WTC11 (cell line): ENCODE data around the gene P2RX3. TPM values are rescaled to one million over a fixed set of nuclear protein-coding genes. Genes with fewer than 3 reads are reported as not detected.

Experiments
- ATAC-seq: fragments of 200-7000 bp; cut with Tn5 transposase; 2 replicates; pipeline ENCODE4 v1.10.0; 2021; ENCODE audit warnings: mild to moderate bottlenecking, moderate library complexity
- CTCF ChIA-PET: fragments of 300-600 bp; sonication (Branson Sonifier 250); formaldehyde crosslinking; loops from one replicate; lab custom pipeline; 2021; ENCODE audit warnings: antibody characterized with exemption; lab: Charles Lee
- POLR2A ChIA-PET: fragments of 350-600 bp; sonication (Branson Sonifier 250); formaldehyde crosslinking; loops from one replicate; lab custom pipeline; 2021; ENCODE audit warnings: antibody characterized with exemption; lab: Charles Lee
- DNase-seq: peaks from one replicate; pipeline ENCODE4 v3.0.0; 2021; ENCODE audit warnings: low spot score
- H3K27ac Mint-ChIP-seq: 2 replicates; pipeline ENCODE4 v1.8.0; 2021; ENCODE audit warnings: mixed read lengths
- H3K27me3 Mint-ChIP-seq: 2 replicates; pipeline ENCODE4 v1.8.0; 2021; ENCODE audit warnings: low read depth, mild to moderate bottlenecking, moderate library complexity, mixed read lengths
- H3K36me3 Mint-ChIP-seq: 2 replicates; pipeline ENCODE4 v1.8.0; 2021; ENCODE audit warnings: mixed read lengths
- H3K4me1 Mint-ChIP-seq: 2 replicates; pipeline ENCODE4 v1.8.0; 2022; ENCODE audit warnings: mixed read lengths
- H3K4me3 Mint-ChIP-seq: 2 replicates; pipeline ENCODE4 v1.8.0; 2021; ENCODE audit warnings: mild to moderate bottlenecking, moderate library complexity, mixed read lengths
- H3K9me3 Mint-ChIP-seq: 2 replicates; pipeline ENCODE4 v1.8.0; 2021; ENCODE audit warnings: mixed read lengths
- ATF3 ChIP-seq: sonication (generic); formaldehyde crosslinking; conservative IDR thresholded peaks from 2 replicates; pipeline ENCODE4 v1.8.1; 2022; ENCODE audit warnings: mild to moderate bottlenecking, missing genetic modification reagents
- CDX4 ChIP-seq: fragments of 250-450 bp; sonication (Bioruptor Pico); IDR thresholded peaks from 2 replicates; pipeline ENCODE4 v1.9.0; 2021; ENCODE audit warnings: moderate library complexity, mild to moderate bottlenecking, inconsistent platforms, borderline replicate concordance
- CREB1 ChIP-seq: sonication (generic); formaldehyde crosslinking; IDR thresholded peaks from 2 replicates; pipeline ENCODE4 v1.8.0; 2023; ENCODE audit warnings: mild to moderate bottlenecking, missing genetic modification reagents
- CREM ChIP-seq: sonication (generic); formaldehyde crosslinking; IDR thresholded peaks from 2 replicates; pipeline ENCODE4 v1.8.1; 2022; ENCODE audit warnings: mild to moderate bottlenecking, missing genetic modification reagents, moderate library complexity
- E2F4 ChIP-seq: sonication (generic); formaldehyde crosslinking; IDR thresholded peaks from 2 replicates; pipeline ENCODE4 v1.8.1; 2022; ENCODE audit warnings: low read depth, mild to moderate bottlenecking, moderate library complexity, missing genetic modification reagents, borderline replicate concordance
- ELF4 ChIP-seq: sonication (generic); formaldehyde crosslinking; IDR thresholded peaks from 2 replicates; pipeline ENCODE4 v1.8.1; 2022; ENCODE audit warnings: low read depth, mild to moderate bottlenecking, moderate library complexity, missing genetic modification reagents
- EMX1 ChIP-seq: fragments of 250-450 bp; sonication (Bioruptor Pico); IDR thresholded peaks from 2 replicates; pipeline ENCODE4 v1.8.0; 2021; ENCODE audit warnings: mild to moderate bottlenecking
- ESRRA ChIP-seq: sonication (generic); formaldehyde crosslinking; IDR thresholded peaks from 2 replicates; pipeline ENCODE4 v1.8.1; 2022; ENCODE audit warnings: mild to moderate bottlenecking, missing genetic modification reagents, borderline replicate concordance
- GABPB1 ChIP-seq: sonication (generic); formaldehyde crosslinking; IDR thresholded peaks from 2 replicates; pipeline ENCODE4 v1.8.1; 2023; ENCODE audit warnings: mild to moderate bottlenecking, missing genetic modification reagents
- GTF2I ChIP-seq: fragments of 250-450 bp; sonication (Bioruptor Pico); conservative IDR thresholded peaks from 2 replicates; pipeline ENCODE4 v1.4.0; 2021; ENCODE audit warnings: mild to moderate bottlenecking
- HMGA2 ChIP-seq: fragments of 250-450 bp; sonication (Bioruptor Pico); IDR thresholded peaks from 2 replicates; pipeline ENCODE4 v1.4.0; 2021; ENCODE audit warnings: mild to moderate bottlenecking, moderate library complexity
- JUN ChIP-seq: sonication (generic); formaldehyde crosslinking; IDR thresholded peaks from 2 replicates; pipeline ENCODE4 v1.8.0; 2023; ENCODE audit warnings: mild to moderate bottlenecking, missing genetic modification reagents
- KAT7 ChIP-seq: sonication (generic); formaldehyde crosslinking; IDR thresholded peaks from 2 replicates; pipeline ENCODE4 v1.8.1; 2023; ENCODE audit warnings: missing genetic modification reagents, mild to moderate bottlenecking, borderline replicate concordance
- NFATC4 ChIP-seq: fragments of 250-450 bp; sonication (Bioruptor Pico); IDR thresholded peaks from 2 replicates; pipeline ENCODE4 v1.9.0; 2021; ENCODE audit warnings: mild to moderate bottlenecking
- NR1H2 ChIP-seq: sonication (generic); formaldehyde crosslinking; IDR thresholded peaks from 2 replicates; pipeline ENCODE4 v1.9.0; 2021; ENCODE audit warnings: mild to moderate bottlenecking, moderate library complexity, missing genetic modification reagents
- SMAD3 ChIP-seq: sonication (generic); formaldehyde crosslinking; IDR thresholded peaks from 2 replicates; pipeline ENCODE4 v1.8.0; 2022; ENCODE audit warnings: missing genetic modification reagents, mild to moderate bottlenecking, borderline replicate concordance
- SMAD4 ChIP-seq: sonication (generic); formaldehyde crosslinking; IDR thresholded peaks from 2 replicates; pipeline ENCODE4 v1.8.0; 2022; ENCODE audit warnings: mild to moderate bottlenecking, missing genetic modification reagents
- TEAD1 ChIP-seq: sonication (generic); formaldehyde crosslinking; IDR thresholded peaks from 2 replicates; pipeline ENCODE4 v1.8.0; 2022; ENCODE audit warnings: mild to moderate bottlenecking, missing genetic modification reagents
- ZNF423 ChIP-seq: fragments of 250-450 bp; sonication (Bioruptor Pico); IDR thresholded peaks from 2 replicates; pipeline ENCODE4 v2.1.2; 2022; ENCODE audit warnings: mild to moderate bottlenecking, moderate library complexity
- total RNA-seq: library from RNA; stranded (reverse); gene quantifications from 3 replicates; pipeline ENCODE4 v1.2.3, GENCODE V29; 2021
- TF ChIP-seq, protein P1 (sequence below): fragments of 250-450 bp; sonication (Bioruptor Pico); IDR thresholded peaks from 2 replicates; pipeline ENCODE4 v1.9.0; 2021; ENCODE audit warnings: mild to moderate bottlenecking
- TF ChIP-seq, protein P2 (sequence below): sonication (generic); formaldehyde crosslinking; IDR thresholded peaks from 2 replicates; pipeline ENCODE4 v1.8.1; 2022; ENCODE audit warnings: mild to moderate bottlenecking, moderate library complexity, missing genetic modification reagents
- TF ChIP-seq, protein P3 (sequence below): fragments of 250-450 bp; sonication (Bioruptor Pico); conservative IDR thresholded peaks from 2 replicates; pipeline ENCODE4 v1.9.0; 2021; ENCODE audit warnings: mild to moderate bottlenecking

Gene P2RX3
- total RNA-seq, 1 experiment from 2014 or later = 0.26 TPM

DNA sequence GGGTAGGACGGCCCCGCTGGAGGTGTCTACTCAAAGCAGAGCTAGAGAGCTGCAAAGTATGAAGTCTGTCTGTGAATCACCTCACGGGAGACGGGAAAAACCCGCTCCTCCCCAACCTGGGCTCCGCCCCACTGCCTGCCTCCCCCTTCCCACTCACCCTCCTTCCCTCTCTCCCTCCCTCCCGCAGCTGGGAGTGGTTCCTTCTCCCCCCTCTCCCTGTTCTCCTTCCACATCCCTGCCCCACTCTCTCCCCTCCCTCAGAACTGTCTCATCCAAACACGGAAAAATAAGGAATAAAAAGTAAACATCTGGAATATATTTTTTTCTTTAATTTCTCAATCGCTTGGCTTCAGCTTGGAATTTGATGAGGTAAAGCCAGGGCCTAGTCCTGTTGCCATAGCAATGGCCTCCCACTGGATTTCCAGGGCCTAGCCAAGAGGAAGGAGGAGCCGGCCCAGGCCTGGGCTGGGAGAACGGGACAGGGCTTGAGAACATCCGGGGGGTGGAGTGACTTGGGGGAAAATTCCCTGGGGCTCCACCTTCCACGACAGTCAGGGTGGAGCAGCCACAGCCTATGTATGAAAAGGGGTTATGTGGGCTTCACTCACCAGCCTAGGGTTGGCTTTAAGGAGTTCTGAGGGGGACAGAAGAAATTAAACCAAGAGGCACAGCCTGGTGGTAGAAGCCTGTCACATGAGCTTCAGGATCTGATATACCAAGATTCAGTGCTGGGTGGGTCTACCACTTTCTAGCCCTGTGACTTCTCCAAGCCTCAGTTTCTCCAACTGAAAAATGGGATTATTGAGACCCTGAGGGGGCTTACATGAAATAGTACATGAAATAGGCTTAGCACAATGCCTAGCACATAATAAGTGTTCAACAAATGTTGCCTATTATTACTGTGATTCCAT, 15.6 kb upstream of the P2RX3 start (continued):
- TF ChIP-seq ELF4 (CRISPR knock-in tag) (no peak), NFATC4 (CRISPR knock-in tag) (no peak), NR1H2 (CRISPR knock-in tag) (no peak), CREM (CRISPR knock-in tag) (no peak), ZNF423 (CRISPR knock-in tag) (no peak), CDX4 (CRISPR knock-in tag) (no peak), TEAD1 (CRISPR knock-in tag) (no peak)
- TF ChIP-seq, protein P1, sequence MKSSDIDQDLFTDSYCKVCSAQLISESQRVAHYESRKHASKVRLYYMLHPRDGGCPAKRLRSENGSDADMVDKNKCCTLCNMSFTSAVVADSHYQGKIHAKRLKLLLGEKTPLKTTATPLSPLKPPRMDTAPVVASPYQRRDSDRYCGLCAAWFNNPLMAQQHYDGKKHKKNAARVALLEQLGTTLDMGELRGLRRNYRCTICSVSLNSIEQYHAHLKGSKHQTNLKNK (CRISPR knock-in tag) = no peak

- DNase-seq = no peak
- Mint-ChIP-seq H3K4me3 (peak overlapping the region; percentile 88), H3K27me3 (no peaks in the 10 kb centered on the region), H3K9me3 (no peaks in the 10 kb centered on the region), H3K4me1 (peaks cover 52% of the 10 kb centered on the region), H3K36me3 (peaks cover 39% of the 10 kb centered on the region), H3K27ac (peak overlapping the region; percentile 82)
- no peak for ATAC-seq
- ChIA-PET POLR2A (interaction anchor here (0.6 to 2.9 kb wide), 5 partner anchors 8 to 389 kb away, joined by 3 to 29 read pairs (median 4); partner anchors contain the start of gene MED19), CTCF (interaction anchor here (0.7 to 3.7 kb wide), 6 partner anchors 11 to 196 kb away, joined by 3 to 20 read pairs (median 6); partner anchors contain the start of gene P2RX3)
- TF ChIP-seq CREB1 (CRISPR knock-in tag) (no peak), JUN (CRISPR knock-in tag) (no peak), KAT7 (CRISPR knock-in tag) (no peak), SMAD3 (no peak), ESRRA (no peak), ZNF423 (CRISPR knock-in tag) (no peak), HMGA2 (CRISPR knock-in tag) (no peak), E2F4 (CRISPR knock-in tag) (no peak), GTF2I (CRISPR knock-in tag) (no peak), GABPB1 (CRISPR knock-in tag) (no peak), ATF3 (CRISPR knock-in tag) (no peak), EMX1 (CRISPR knock-in tag) (no peak), NR1H2 (CRISPR knock-in tag) (no peak), SMAD4 (CRISPR knock-in tag) (no peak)
- TF ChIP-seq, protein P2, sequence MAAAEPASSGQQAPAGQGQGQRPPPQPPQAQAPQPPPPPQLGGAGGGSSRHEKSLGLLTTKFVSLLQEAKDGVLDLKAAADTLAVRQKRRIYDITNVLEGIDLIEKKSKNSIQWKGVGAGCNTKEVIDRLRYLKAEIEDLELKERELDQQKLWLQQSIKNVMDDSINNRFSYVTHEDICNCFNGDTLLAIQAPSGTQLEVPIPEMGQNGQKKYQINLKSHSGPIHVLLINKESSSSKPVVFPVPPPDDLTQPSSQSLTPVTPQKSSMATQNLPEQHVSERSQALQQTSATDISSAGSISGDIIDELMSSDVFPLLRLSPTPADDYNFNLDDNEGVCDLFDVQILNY (CRISPR knock-in tag) = no peak
- TF ChIP-seq, protein P3, sequence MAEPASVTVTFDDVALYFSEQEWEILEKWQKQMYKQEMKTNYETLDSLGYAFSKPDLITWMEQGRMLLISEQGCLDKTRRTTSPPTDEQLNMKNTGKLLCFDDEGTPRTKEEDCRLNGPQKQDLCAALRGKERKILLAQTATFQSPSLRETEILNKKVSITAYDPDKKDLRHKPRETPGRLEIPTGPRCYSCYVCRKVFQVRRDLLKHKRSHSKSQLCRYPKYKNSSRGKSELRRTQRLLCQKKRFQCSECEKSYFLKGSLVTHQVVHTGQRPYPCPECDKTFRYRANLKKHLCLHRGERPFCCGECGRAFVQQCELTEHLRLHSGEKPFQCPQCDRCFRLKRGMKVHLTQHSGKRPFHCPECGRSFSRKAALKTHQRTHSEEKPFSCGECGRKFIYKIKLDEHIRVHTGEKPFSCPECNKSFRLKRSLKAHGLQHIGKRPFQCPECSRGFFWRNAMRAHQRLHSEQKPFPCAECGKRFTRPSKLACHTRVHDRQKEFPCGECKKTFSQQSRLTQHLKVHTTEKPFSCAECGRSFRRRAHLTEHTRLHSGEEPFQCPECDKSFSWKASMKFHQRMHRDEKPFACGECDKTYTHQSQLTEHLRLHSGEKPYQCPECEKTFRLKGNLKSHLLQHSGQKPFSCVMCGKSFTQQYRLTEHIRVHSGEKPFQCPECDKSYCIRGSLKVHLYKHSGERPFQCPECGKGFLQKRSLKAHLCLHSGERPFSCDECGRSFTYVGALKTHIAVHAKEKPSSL (CRISPR knock-in tag) = no peak
These were observed 14.8 kb upstream of the P2RX3 start for GRCh38 chr11:57323167-57323854.
